ENCODE results near the gene GDPD5.

The GDPD5 gene

GRCh38 chr11:75503531-75504099 lies 22.1 kb downstream of the GDPD5 start:
- no peak for TF ChIP-seq CTCF (IDR thresholded peaks at IDR 0.05)

- TF ChIP-seq CTCF (IDR thresholded peaks at IDR 0.05) = no peak
Observed at GRCh38 chr11:75502138-75502537, 23.6 kb downstream of the GDPD5 start.

GRCh38 chr11:75500742-75501141 lies 25.0 kb downstream of the GDPD5 start:
- no peak for TF ChIP-seq CTCF (IDR thresholded peaks at IDR 0.05)

GRCh38 chr11:75499423-75500190 lies 26.1 kb downstream of the GDPD5 start:
- no peak for TF ChIP-seq CTCF (IDR thresholded peaks at IDR 0.05)

- TF ChIP-seq CTCF (IDR thresholded peaks at IDR 0.05) = no peak
Observed at GRCh38 chr11:75498556-75499255, 27.0 kb downstream of the GDPD5 start.

- TF ChIP-seq CTCF (IDR thresholded peaks at IDR 0.05) = no peak
Observed at GRCh38 chr11:75497788-75498409, 27.8 kb downstream of the GDPD5 start.

GRCh38 chr11:75496305-75496752 lies 29.4 kb downstream of the GDPD5 start:
- peak; percentile 55 for TF ChIP-seq CTCF (IDR thresholded peaks at IDR 0.05)
